ENCODE data around the gene ZNF18. TPM values are rescaled to one million over a fixed set of nuclear protein-coding genes. Genes with fewer than 3 reads are reported as not detected.

ZNF18 gene
- polyA plus RNA-seq, 3 donors, result 4.0 to 8.9 (median 5.4) TPM

GRCh38 chr17:11953924-11954323, 43.4 kb downstream of the ZNF18 start:
- Histone ChIP-seq H3K4me1 (ENCODE audit: control insufficient read depth in 1 of 2, insufficient read depth in 2 of 2, low read length in 2 of 2) (no peaks in the 10 kb centered on the region), H3K27ac (ENCODE audit: low read depth in 1 of 2, low read length in 2 of 2) (no peak overlapping the region), H4K20me1 (ENCODE audit: insufficient read depth, low read length) (no peaks in the 10 kb centered on the region), H3K79me2 (ENCODE audit: insufficient read depth, low read length) (no peaks in the 10 kb centered on the region), H3K36me3 (replicated peaks in 1 of 2; ENCODE audit: control insufficient read depth in 1 of 2, insufficient read depth in 2 of 2, low read length in 2 of 2) (no peaks in the 10 kb centered on the region), H3K9ac (ENCODE audit: insufficient read depth, low read length, poor library complexity, severe bottlenecking) (no peak overlapping the region), H3K9me3 (replicated peaks in 1 of 2; ENCODE audit: control insufficient read depth in 1 of 2, insufficient read depth in 1 of 2, low read length in 2 of 2) (peaks cover 18 to 33% of the 10 kb centered on the region in 2 donors), H2AFZ (ENCODE audit: insufficient read depth, low read depth, low read length, poor library complexity, severe bottlenecking) (no peak overlapping the region), H3K4me3 (replicated peaks in 1 of 3; ENCODE audit: low read depth in 2 of 3, low read length in 3 of 3) (no peak overlapping the region), H3K4me2 (replicated peaks; ENCODE audit: extremely low read depth, low read length, poor library complexity, severe bottlenecking) (no peak overlapping the region), H3K27me3 (ENCODE audit: control insufficient read depth in 2 of 2, insufficient read depth in 2 of 2, low read length in 2 of 2) (no peaks in the 10 kb centered on the region)
- intact Hi-C loops (cut with micrococcal nuclease), result no loop called here
- TF ChIP-seq CTCF (IDR thresholded peaks at IDR 0.05), result no peak
- Mint-ChIP-seq H3K36me3 (peaks cover 0 to 2% of the 10 kb centered on the region in 2 donors), H3K4me1 (no peaks in the 10 kb centered on the region), H3K9me3 (peaks cover 13 to 25% (median 22%) of the 10 kb centered on the region in 7 donors), H3K27ac (no peak overlapping the region), H3K27me3 (ENCODE audit: low read depth in 3 of 3) (peaks cover 0 to 2% (median 0%) of the 10 kb centered on the region in 3 donors), H3K4me3 (no peak overlapping the region)
- no CpG with 5 or more reads among the region's 1 CpG for WGBS (ENCODE audit: insufficient coverage)
- no peak for DNase-seq

DNA sequence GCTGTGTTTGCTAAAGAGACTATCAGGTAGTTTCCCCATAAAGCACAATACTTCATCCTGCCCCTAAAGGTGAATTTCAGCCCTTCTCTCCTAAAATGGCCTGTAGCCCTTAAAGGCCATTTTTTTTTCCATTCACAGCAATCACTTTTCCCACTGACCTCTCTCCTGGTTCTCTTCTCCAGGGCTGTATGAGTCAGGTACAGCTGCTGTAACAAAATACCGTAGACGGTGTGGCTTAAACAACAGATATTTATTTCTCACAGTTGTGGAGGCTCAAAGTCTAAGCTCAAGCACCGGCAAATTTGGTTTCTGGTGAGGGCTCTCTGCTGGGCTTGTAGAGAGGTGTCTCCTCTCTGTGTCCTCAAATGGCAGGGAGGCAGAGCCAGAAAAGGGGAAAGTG, 44.7 kb downstream of the ZNF18 start:
- TF ChIP-seq CTCF (IDR thresholded peaks at IDR 0.05), result no peak
- Mint-ChIP-seq H3K9me3 (peaks cover 13 to 25% (median 20%) of the 10 kb centered on the region in 7 donors), H3K36me3 (no peaks in the 10 kb centered on the region), H3K4me3 (no peak overlapping the region), H3K27ac (no peak overlapping the region), H3K4me1 (no peaks in the 10 kb centered on the region), H3K27me3 (ENCODE audit: low read depth in 3 of 3) (peaks cover 0 to 1% (median 1%) of the 10 kb centered on the region in 3 donors)
- intact Hi-C loops (cut with micrococcal nuclease), result no loop called here
- H3K27ac ChIP-seq (ENCODE audit: low read depth in 1 of 2, low read length in 2 of 2), result no peak overlapping the region
- no peak overlapping the region for H3K9ac ChIP-seq (ENCODE audit: insufficient read depth, low read length, poor library complexity, severe bottlenecking)
- H3K4me1 ChIP-seq (ENCODE audit: control insufficient read depth in 1 of 2, insufficient read depth in 2 of 2, low read length in 2 of 2), result no peaks in the 10 kb centered on the region
- no peak overlapping the region for H3K4me3 ChIP-seq (replicated peaks in 1 of 3; ENCODE audit: low read depth in 2 of 3, low read length in 3 of 3)
- peaks cover 18 to 33% of the 10 kb centered on the region in 2 donors for H3K9me3 ChIP-seq (replicated peaks in 1 of 2; ENCODE audit: control insufficient read depth in 1 of 2, insufficient read depth in 1 of 2, low read length in 2 of 2)
- H3K27me3 ChIP-seq (ENCODE audit: control insufficient read depth in 2 of 2, insufficient read depth in 2 of 2, low read length in 2 of 2), result no peaks in the 10 kb centered on the region
- no peaks in the 10 kb centered on the region for H4K20me1 ChIP-seq (ENCODE audit: insufficient read depth, low read length)
- no peak overlapping the region for H2AFZ ChIP-seq (ENCODE audit: insufficient read depth, low read depth, low read length, poor library complexity, severe bottlenecking)
- H3K79me2 ChIP-seq (ENCODE audit: insufficient read depth, low read length), result no peaks in the 10 kb centered on the region
- H3K4me2 ChIP-seq (replicated peaks; ENCODE audit: extremely low read depth, low read length, poor library complexity, severe bottlenecking), result no peak overlapping the region
- H3K36me3 ChIP-seq (replicated peaks in 1 of 2; ENCODE audit: control insufficient read depth in 1 of 2, insufficient read depth in 2 of 2, low read length in 2 of 2), result no peaks in the 10 kb centered on the region
- WGBS (ENCODE audit: insufficient coverage), result no CpG with 5 or more reads among the region's 3 CpGs
- no peak for DNase-seq

Measured in CD14-positive monocyte (primary cell).